IPS DF 4.7 (cell line): ENCODE data around the gene RASA3.
"Not testable (repeated sequence)": the region's sequence is repeated elsewhere in the genome, so short reads cannot be mapped to it uniquely, and the experiment has no call there.

ENCODE experiments used
- DNase-seq: peaks from one replicate; pipeline ENCODE4 v3.0.0-alpha.2; 2013; ENCODE audit warnings: low spot score; ENCODE audit errors: extremely low read depth

RASA3 gene

GRCh38 chr13:114132419-114133121 lies at the start of gene RASA3:
Gene RASA3 (minus strand): TSS chr13:114132623. CDS start chr13:114132489, 134 bp downstream.
- DNase-seq, result no peak

GRCh38 chr13:114179087-114179658 lies 46.8 kb upstream of the RASA3 start, which contains the start of gene CFAP97D2:
Gene CFAP97D2 (plus strand): TSS chr13:114179257. CDS start chr13:114179331, 74 bp downstream.
- no peak for DNase-seq

GRCh38 chr13:114177245-114178010 lies 45.0 kb upstream of the RASA3 start:
- no peak for DNase-seq

- DNase-seq, result not testable (repeated sequence)
Measured at GRCh38 chr13:114176359-114176902, 44.0 kb upstream of the RASA3 start.

DNA sequence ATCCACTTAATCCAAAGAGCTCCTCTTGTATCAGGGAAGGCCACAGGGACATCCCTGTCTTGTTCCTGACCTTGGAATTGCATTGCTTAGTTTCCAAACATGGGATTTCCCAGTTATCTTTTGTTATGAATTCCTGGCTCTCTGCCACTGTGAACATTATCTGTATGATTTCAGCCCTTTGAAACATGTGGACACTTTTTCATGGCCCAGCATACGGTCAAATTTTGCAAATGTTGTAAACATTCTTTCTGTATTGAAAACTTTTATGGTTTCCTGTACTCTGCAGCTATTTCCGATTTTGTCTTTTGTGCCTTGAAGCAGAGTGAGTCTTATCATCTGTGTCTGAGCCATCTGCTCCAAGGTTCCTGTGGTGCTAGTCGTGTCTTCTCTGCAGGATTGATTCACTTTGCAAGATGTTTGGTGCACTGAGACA lies 42.1 kb upstream of the RASA3 start:
- DNase-seq, result no peak

DNA sequence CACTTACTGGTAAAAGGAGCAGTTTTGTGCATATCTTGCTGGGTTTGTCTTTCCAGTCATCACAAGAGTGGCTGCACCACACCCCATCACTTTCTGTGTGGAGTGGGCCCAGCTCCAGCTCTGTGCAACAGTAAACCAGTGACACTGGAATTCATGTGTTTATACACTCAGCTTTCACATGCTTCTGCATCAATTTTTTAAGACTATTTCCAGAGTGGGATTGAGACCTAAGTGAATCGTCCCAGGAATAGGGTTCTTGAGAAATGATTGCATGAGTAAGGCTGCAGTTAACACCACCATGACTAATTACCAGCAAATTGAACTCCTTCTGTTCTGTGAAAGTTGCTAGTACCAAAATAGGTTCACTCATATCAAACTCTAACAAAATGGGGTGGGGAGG lies 41.3 kb upstream of the RASA3 start:
- no peak for DNase-seq

GRCh38 chr13:114173272-114173671 lies 40.8 kb upstream of the RASA3 start:
- no peak for DNase-seq

DNA sequence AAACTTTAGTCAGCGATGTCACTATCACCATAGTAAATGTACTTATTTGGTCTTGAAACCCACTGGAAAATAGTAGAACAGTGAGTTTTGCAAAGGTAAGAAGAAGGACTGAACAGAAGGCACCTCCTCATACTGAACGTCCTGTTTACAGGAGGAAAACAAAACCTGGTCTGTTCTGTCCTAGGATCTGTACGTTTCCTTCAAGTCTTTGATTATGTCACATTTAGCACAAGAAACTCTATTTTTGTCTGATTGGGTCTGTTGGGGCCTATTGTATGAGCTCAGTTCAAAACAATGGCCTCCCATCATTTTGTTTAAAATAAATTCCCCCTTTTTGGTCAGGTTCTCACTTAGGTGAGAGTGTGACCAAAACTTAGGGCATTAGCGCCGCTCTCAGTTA lies 35.5 kb upstream of the RASA3 start:
- no peak for DNase-seq

- DNase-seq, result no peak
Measured at GRCh38 chr13:114167426-114167825, 35.0 kb upstream of the RASA3 start.

GRCh38 chr13:114166381-114167131 lies 34.1 kb upstream of the RASA3 start:
- DNase-seq, result no peak

- DNase-seq, result no peak
Measured at GRCh38 chr13:114164681-114165429, 32.4 kb upstream of the RASA3 start.

GRCh38 chr13:114164053-114164452 lies 31.6 kb upstream of the RASA3 start:
- no peak for DNase-seq

DNA sequence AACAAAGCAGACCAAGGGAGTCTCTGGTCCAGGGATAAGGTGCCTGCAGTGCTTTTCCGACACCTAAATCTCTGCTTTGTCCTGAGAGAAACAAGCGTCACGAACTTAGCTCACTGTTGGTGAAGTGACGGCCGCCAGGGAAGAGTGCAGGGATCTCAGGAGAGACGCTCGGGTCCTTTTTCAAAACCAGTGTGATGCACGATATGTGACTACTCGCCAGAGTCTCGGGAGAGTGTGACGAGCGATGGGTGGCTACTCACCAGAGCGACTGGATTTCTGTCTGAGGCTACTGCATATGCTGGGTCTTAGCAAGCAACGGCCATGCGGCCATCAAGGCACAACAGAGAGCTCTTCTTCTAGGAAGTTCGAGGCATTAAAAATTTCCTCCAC lies 30.1 kb upstream of the RASA3 start:
- no peak for DNase-seq

DNA sequence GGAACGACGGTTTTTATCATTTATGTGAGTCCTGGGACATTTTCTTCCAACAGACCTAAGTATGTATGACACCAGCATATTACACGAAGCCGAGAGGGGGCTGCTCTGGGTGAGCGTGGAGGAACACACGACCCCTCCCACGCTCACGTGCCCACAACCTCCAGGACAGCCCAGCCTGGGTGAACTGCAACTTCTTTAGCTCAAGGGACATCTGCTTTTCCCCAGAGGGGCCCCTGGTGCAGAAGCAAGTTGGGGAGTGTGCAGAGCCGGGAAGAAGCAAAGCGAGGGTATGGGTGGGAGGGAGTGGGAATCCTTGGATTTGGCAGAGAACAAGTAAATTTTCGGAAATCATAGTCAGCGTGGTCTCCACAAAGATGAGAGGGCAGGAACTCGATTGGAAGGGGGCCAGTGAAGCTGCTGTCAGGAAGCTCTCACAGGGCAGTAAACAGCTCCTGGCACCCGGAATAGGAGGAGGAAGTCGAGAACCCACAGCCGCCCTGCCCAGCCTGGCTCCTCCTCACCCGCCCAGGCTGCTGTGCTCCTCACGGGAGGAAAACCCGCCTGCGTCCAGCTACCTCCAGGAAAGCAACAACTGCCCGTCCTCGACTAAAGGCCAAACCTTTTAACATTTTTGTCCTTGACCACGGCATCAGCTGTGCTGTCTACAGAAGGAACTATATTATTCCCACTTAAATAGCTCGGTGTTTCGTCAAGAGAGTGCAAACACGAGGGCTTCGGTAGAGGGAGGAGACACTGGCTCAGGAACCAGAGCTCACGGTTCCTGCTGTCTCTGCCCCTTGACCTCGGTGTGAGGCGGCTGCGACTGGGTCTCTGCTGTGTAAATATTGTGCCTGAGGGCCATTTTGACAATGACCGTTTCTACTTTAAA lies 29.5 kb upstream of the RASA3 start:
- DNase-seq, result no peak

GRCh38 chr13:114161028-114161556 lies 28.7 kb upstream of the RASA3 start:
- DNase-seq, result no peak

- not testable (repeated sequence) for DNase-seq
Measured at GRCh38 chr13:114158869-114159666, 26.6 kb upstream of the RASA3 start.

DNA sequence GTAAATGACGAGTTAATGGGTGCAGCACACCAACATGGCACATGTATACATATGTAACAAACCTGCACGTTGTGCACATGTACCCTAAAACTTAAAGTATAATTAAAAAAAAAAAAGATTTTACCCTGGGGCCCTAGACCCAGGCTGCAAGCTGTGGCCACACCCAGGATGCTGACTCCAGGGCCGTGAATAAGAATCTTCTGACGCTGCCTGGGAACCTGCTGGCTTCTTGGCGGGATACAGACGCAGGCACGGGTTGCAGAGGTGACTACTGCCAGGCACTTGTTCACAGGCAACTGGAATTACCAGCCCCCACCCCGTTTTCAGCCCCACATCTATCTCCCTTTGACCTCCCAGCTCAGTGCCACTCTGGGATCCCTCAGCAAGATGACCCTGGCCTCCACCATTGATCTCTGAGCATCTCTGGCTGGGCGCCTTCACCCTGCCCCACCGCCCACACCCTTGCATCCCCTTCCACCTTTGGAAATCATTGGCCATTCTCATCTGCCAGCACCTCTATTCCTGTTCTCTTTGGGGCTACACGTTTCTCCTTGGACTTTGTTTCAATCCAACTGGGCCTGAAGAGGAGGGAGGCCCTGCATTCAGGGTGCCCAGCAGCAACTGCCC lies 25.6 kb upstream of the RASA3 start:
- DNase-seq, result no peak
